A549 (cell line): ENCODE results near the gene ATF5. TPM values are rescaled to one million over a fixed set of nuclear protein-coding genes. Genes with fewer than 3 reads are reported as not detected.

ENCODE experiments used
- ATAC-seq, 2 experiments: fragments of 200-7000 bp in 1 of 2; fragments of >200 bp in 1 of 2; cut with Nextera tagmentation in 1 of 2; cut with Tn5 transposase in 1 of 2; 3 replicates each; pipeline versions ENCODE4 v1.8.0 to v1.9.1; 2018 to 2020; ENCODE audit warnings: mild to moderate bottlenecking in 1 of 2, moderate library complexity in 1 of 2
- CTCF ChIA-PET: fragments of 300-600 bp; sonication (Branson Sonifier 250); formaldehyde crosslinking; extraction: SDS; loops from one replicate; lab custom pipeline; 2021; ENCODE audit warnings: antibody characterized with exemption, inconsistent platforms; lab: Yijun Ruan, JAX
- POLR2A ChIA-PET: fragments of 350-600 bp; formaldehyde crosslinking; extraction: SDS; loops from one replicate; lab custom pipeline; 2021; ENCODE audit warnings: antibody characterized with exemption, inconsistent platforms; lab: Yijun Ruan, JAX
- DNase-seq, 2 experiments: peaks; one replicate each; pipeline versions ENCODE4 v3.0.0 to v3.0.0-alpha.2; 2011 to 2016; ENCODE audit warnings: low read depth in 1 of 2, low spot score in 1 of 2
- FAIRE-seq: peaks from 2 replicates; lab custom pipeline; 2011; peaks lifted over from hg19 to GRCh38; lab: Jason Lieb, UNC
- H3K27ac ChIP-seq, 2 experiments: fragments of >200 bp; sonication (Bioruptor Twin); formaldehyde crosslinking; 3 replicates each; pipeline ENCODE4 v1.5.1; 2016 to 2017
- H3K4me1 ChIP-seq: fragments of >200 bp; sonication (Bioruptor Twin); formaldehyde crosslinking; 3 replicates; pipeline ENCODE4 v1.6.1; 2016
- H3K4me2 ChIP-seq: fragments of >200 bp; sonication (Bioruptor Twin); formaldehyde crosslinking; 3 replicates; pipeline ENCODE4 v1.6.1; 2016
- H3K4me3 ChIP-seq: fragments of >200 bp; sonication (Bioruptor Twin); formaldehyde crosslinking; 3 replicates; pipeline ENCODE4 v1.5.1; 2016
- H3K9me3 ChIP-seq: fragments of >200 bp; sonication (Bioruptor Twin); formaldehyde crosslinking; 3 replicates; pipeline ENCODE4 v1.6.1; 2016
- BHLHE40 ChIP-seq: IDR thresholded peaks from 2 replicates; pipeline ENCODE4 v1.6.1; 2012; ENCODE audit warnings: low read depth, low read length, inconsistent platforms
- EHF ChIP-seq: fragments of 250-450 bp; sonication (Bioruptor Pico); IDR thresholded peaks from 2 replicates; pipeline ENCODE4 v1.5.0; 2020; ENCODE audit warnings: mild to moderate bottlenecking
- ESRRA ChIP-seq: fragments of 150-350 bp; IDR thresholded peaks from 2 replicates; pipeline ENCODE4 v1.6.1; 2014; ENCODE audit warnings: mild to moderate bottlenecking, low read length, borderline replicate concordance
- FOSL2 ChIP-seq, 2 experiments: fragments of 450-650 bp in 1 of 2; fragments of >200 bp in 1 of 2; sonication (Bioruptor Twin) in 1 of 2; formaldehyde crosslinking; IDR thresholded peaks; 2 replicates each; pipeline versions ENCODE4 v1.5.0 to v1.6.1; 2016 to 2020; ENCODE audit warnings: mild to moderate bottlenecking in 1 of 2, moderate library complexity in 1 of 2
- GATA3 ChIP-seq: IDR thresholded peaks from 2 replicates; pipeline ENCODE4 v1.6.1; 2012; ENCODE audit warnings: borderline replicate concordance
- HOXA7 ChIP-seq: fragments of 250-450 bp; sonication (Bioruptor Pico); IDR thresholded peaks from 2 replicates; pipeline ENCODE4 v1.5.0; 2020; ENCODE audit warnings: mild to moderate bottlenecking, moderate library complexity
- JUNB ChIP-seq: fragments of >200 bp; sonication (Bioruptor Twin); formaldehyde crosslinking; IDR thresholded peaks from 2 replicates; pipeline ENCODE4 v1.6.1; 2016
- KDM1A ChIP-seq: fragments of 200-600 bp; sonication (generic); IDR thresholded peaks from 2 replicates; pipeline ENCODE4 v1.6.1; 2016; ENCODE audit warnings: low read depth, mild to moderate bottlenecking
- MAFK ChIP-seq: fragments of 450-650 bp; IDR thresholded peaks from 2 replicates; pipeline ENCODE4 v1.6.1; 2014; ENCODE audit not compliant: partially characterized antibody
- MAZ ChIP-seq: fragments of 150-350 bp; IDR thresholded peaks from 2 replicates; pipeline ENCODE4 v1.6.1; 2014; ENCODE audit warnings: antibody characterized with exemption, low read depth, low read length, borderline replicate concordance
- MYC ChIP-seq: IDR thresholded peaks from 2 replicates; pipeline ENCODE4 v1.6.1; 2012; ENCODE audit warnings: mild to moderate bottlenecking, inconsistent platforms, low read length, improper control_type of control experiment, borderline replicate concordance
- NPAS2 ChIP-seq: fragments of 250-450 bp; sonication (Bioruptor Pico); IDR thresholded peaks from 2 replicates; pipeline ENCODE4 v1.8.0; 2022; ENCODE audit warnings: mild to moderate bottlenecking, moderate library complexity, borderline replicate concordance
- PHF8 ChIP-seq: fragments of 200-600 bp; sonication (generic); IDR thresholded peaks from 2 replicates; pipeline ENCODE4 v1.6.1; 2016; ENCODE audit warnings: low read depth, mild to moderate bottlenecking, antibody characterized with exemption, moderate library complexity, borderline replicate concordance
- POLR2A ChIP-seq: IDR thresholded peaks from 2 replicates; pipeline ENCODE4 v1.6.1; 2012; ENCODE audit warnings: mild to moderate bottlenecking, low read length
- POLR2AphosphoS2 ChIP-seq: conservative IDR thresholded peaks from 2 replicates; pipeline ENCODE4 v1.6.1; 2012; ENCODE audit warnings: low read length, improper control_type of control experiment, inconsistent platforms
- RCOR1 ChIP-seq: fragments of 150-350 bp; IDR thresholded peaks from 2 replicates; pipeline ENCODE4 v1.6.1; 2014; ENCODE audit warnings: antibody characterized with exemption, low read length, low read depth
- TFCP2L1 ChIP-seq: fragments of 250-450 bp; sonication (Bioruptor Pico); IDR thresholded peaks from 2 replicates; pipeline ENCODE4 v1.5.0; 2021; ENCODE audit warnings: mild to moderate bottlenecking
- ZC3H11A ChIP-seq: fragments of 450-650 bp; IDR thresholded peaks from 2 replicates; pipeline ENCODE4 v1.6.1; 2014; ENCODE audit warnings: antibody characterized with exemption, mild to moderate bottlenecking
- ZNF302 ChIP-seq: fragments of 250-450 bp; sonication (Bioruptor Pico); IDR thresholded peaks from 2 replicates; pipeline ENCODE4 v1.9.0; 2021; ENCODE audit warnings: inconsistent platforms, mild to moderate bottlenecking, moderate library complexity
- WGBS: methylation state at CpG from one replicate; pipeline ENCODE4 v1.1.6; 2017; ENCODE audit errors: missing lambda C conversion rate; 5-methylcytosine and 5-hydroxymethylcytosine counted together
- polyA plus RNA-seq, 4 experiments: library from polyadenylated mRNA; depleted of rRNA in 3 of 4; stranded (reverse); fragments of >200 nt; fragmentation: RNase III in 1 of 4; extraction: RNeasy Plus Mini Kit Qiagen cat#74134 plus additional on column Dnase treatment in 1 of 4; gene quantifications; 2 replicates in 3 of 4; 3 replicates in 1 of 4; pipeline ENCODE4 v1.2.3, GENCODE V29; 2011 to 2017
- TF ChIP-seq, protein P1 (sequence below): fragments of 250-450 bp; sonication (Bioruptor Pico); IDR thresholded peaks from 2 replicates; pipeline ENCODE4 v1.5.0; 2021; ENCODE audit warnings: mild to moderate bottlenecking, moderate library complexity, borderline replicate concordance
- TF ChIP-seq, protein P2 (sequence below): fragments of >200 bp; sonication (Bioruptor Twin); formaldehyde crosslinking; IDR thresholded peaks from 3 replicates; pipeline ENCODE4 v1.6.1; 2016
- TF ChIP-seq, protein P3 (sequence below): fragments of 150-350 bp; IDR thresholded peaks from 2 replicates; pipeline ENCODE4 v1.6.1; 2014; ENCODE audit warnings: low read depth, mild to moderate bottlenecking, low read length
- TF ChIP-seq, protein P4 (sequence below): IDR thresholded peaks from 2 replicates; pipeline ENCODE4 v1.6.1; 2012
- TF ChIP-seq, protein P5 (sequence below): fragments of 250-450 bp; sonication (Bioruptor Pico); IDR thresholded peaks from 2 replicates; pipeline ENCODE4 v1.5.0; 2020; ENCODE audit warnings: low read depth, mild to moderate bottlenecking, moderate library complexity

Gene ATF5
- polyA plus RNA-seq, 2 of the 4 experiments (the other 2 are of a cell fraction) = 12.9 to 42.8 TPM

DNA sequence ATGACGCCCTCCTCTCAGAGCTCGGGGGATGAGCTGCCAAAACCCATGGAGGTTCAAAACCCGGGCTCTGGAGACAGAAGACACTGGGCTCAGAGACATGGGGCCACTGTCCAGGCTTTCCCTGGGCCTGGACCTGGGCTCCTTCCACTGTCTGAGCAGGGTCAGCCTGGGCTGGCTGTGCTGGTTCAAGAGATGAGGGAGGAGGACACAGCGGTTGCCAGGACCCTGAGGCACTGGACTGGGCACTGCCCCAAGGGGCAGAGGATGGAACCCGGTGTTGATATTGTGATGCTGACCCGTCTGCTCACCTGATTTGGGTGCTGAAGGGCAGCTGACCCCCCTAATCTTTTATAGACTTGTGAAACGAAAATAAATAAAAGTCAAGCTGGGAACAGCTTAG is 46.0 kb downstream of the ATF5 start:
- POLR2A ChIA-PET = no interaction called here
- 66% methylated on average over 7 of the region's 7 CpGs for WGBS
- Histone ChIP-seq H3K9me3 (no peaks in the 10 kb centered on the region), H3K27ac (no peak overlapping the region), H3K4me2 (no peak overlapping the region), H3K4me3 (no peak overlapping the region), H3K4me1 (no peaks in the 10 kb centered on the region)
- DNase-seq (no peak), ATAC-seq (no peak), FAIRE-seq (no peak)
- CTCF ChIA-PET = interaction anchor here (1.2 to 6.8 kb wide), 4 partner anchors 12 to 172 kb away, joined by 3 to 43 read pairs (median 14); no protein-coding TSS in a partner anchor
- TF ChIP-seq PHF8 = no peak
- no peak for TF ChIP-seq KDM1A
- no peak for TF ChIP-seq MAFK
- TF ChIP-seq FOSL2 (IDR thresholded peaks at IDR 0.05) = no peak
- TF ChIP-seq FOSL2 (CRISPR knock-in tag; IDR thresholded peaks at IDR 0.05) = no peak
- TF ChIP-seq MAZ = no peak
- TF ChIP-seq TFCP2L1 (CRISPR knock-in tag) = no peak
- no peak for TF ChIP-seq ZNF302
- TF ChIP-seq POLR2AphosphoS2 = no peak
- TF ChIP-seq, all 56 proteins: peak for 0

DNA sequence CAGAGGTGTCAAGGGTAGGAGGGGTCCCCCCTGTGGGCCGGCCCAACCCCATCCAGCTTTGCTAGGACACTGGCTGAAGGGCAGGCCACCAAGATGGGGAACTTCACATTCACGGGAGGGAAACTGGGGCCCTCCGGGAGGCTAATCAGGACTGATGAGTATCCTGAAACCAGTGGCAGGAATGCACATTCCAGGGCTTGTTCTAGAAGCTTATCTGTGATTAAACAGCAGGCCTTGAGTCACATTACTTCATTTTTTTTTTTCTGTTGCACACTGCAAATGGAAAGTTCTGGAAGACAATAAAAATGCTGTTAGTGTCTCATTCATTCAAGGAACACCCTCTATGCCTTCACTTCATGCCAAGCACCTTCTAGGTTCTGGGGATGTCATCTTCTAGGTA is 47.5 kb downstream of the ATF5 start:
- ATAC-seq (no peak), FAIRE-seq (no peak)
- no peak overlapping the region for H3K4me3 ChIP-seq
- WGBS = 73% methylated on average over 3 of the region's 3 CpGs
- H3K27ac ChIP-seq = no peak overlapping the region
- no peak overlapping the region for H3K4me2 ChIP-seq
- no peaks in the 10 kb centered on the region for H3K9me3 ChIP-seq
- CTCF ChIA-PET = interaction anchor here (0.6 to 6.8 kb wide), 8 partner anchors 10 to 173 kb away, joined by 3 to 43 read pairs (median 4); partner anchors contain the start of gene NUP62
- POLR2A ChIA-PET = no interaction called here
- TF ChIP-seq NPAS2 (no peak), JUNB (no peak), MYC (no peak), RCOR1 (no peak), EHF (no peak), ESRRA (no peak), POLR2A (no peak), ZC3H11A (no peak), MAZ (no peak), GATA3 (no peak), HOXA7 (CRISPR knock-in tag) (no peak), BHLHE40 (no peak), KDM1A (no peak)
- TF ChIP-seq, protein P1, sequence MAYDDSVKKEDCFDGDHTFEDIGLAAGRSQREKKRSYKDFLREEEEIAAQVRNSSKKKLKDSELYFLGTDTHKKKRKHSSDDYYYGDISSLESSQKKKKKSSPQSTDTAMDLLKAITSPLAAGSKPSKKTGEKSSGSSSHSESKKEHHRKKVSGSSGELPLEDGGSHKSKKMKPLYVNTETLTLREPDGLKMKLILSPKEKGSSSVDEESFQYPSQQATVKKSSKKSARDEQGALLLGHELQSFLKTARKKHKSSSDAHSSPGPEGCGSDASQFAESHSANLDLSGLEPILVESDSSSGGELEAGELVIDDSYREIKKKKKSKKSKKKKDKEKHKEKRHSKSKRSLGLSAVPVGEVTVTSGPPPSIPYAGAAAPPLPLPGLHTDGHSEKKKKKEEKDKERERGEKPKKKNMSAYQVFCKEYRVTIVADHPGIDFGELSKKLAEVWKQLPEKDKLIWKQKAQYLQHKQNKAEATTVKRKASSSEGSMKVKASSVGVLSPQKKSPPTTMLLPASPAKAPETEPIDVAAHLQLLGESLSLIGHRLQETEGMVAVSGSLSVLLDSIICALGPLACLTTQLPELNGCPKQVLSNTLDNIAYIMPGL (CRISPR knock-in tag) = no peak
- TF ChIP-seq, protein P2, sequence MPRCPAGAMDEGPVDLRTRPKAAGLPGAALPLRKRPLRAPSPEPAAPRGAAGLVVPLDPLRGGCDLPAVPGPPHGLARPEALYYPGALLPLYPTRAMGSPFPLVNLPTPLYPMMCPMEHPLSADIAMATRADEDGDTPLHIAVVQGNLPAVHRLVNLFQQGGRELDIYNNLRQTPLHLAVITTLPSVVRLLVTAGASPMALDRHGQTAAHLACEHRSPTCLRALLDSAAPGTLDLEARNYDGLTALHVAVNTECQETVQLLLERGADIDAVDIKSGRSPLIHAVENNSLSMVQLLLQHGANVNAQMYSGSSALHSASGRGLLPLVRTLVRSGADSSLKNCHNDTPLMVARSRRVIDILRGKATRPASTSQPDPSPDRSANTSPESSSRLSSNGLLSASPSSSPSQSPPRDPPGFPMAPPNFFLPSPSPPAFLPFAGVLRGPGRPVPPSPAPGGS = no peak
- TF ChIP-seq, all 56 proteins: peak for 0
- no peaks in the 10 kb centered on the region for H3K4me1 ChIP-seq
- DNase-seq = no peak

DNA sequence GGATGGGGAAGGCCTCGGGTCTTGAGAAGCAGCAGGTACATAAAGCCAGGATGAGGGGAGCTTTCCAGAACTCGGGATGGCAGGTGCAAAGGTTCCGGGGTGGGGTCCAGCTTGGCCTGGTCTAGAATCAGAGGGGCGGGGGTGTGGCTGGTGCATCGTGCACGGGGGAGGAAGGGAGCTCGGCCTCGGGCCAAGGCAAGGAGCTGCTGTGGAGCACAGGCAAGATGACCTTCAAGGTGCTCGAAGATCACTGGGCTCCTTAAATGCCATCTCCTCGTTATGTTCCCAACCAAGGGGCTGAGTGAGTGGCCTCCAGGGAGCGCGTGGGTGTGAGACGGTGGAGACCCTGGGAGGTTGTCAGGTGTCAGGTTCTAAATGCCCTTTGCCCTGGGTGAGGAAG is 48.1 kb downstream of the ATF5 start:
- no peak for ATAC-seq
- no peak for TF ChIP-seq BHLHE40
- TF ChIP-seq, protein P3, sequence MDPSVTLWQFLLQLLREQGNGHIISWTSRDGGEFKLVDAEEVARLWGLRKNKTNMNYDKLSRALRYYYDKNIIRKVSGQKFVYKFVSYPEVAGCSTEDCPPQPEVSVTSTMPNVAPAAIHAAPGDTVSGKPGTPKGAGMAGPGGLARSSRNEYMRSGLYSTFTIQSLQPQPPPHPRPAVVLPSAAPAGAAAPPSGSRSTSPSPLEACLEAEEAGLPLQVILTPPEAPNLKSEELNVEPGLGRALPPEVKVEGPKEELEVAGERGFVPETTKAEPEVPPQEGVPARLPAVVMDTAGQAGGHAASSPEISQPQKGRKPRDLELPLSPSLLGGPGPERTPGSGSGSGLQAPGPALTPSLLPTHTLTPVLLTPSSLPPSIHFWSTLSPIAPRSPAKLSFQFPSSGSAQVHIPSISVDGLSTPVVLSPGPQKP = no peak
- TF ChIP-seq, protein P4, sequence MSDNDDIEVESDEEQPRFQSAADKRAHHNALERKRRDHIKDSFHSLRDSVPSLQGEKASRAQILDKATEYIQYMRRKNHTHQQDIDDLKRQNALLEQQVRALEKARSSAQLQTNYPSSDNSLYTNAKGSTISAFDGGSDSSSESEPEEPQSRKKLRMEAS = no peak
- TF ChIP-seq, protein P5, sequence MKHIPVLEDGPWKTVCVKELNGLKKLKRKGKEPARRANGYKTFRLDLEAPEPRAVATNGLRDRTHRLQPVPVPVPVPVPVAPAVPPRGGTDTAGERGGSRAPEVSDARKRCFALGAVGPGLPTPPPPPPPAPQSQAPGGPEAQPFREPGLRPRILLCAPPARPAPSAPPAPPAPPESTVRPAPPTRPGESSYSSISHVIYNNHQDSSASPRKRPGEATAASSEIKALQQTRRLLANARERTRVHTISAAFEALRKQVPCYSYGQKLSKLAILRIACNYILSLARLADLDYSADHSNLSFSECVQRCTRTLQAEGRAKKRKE (CRISPR knock-in tag) = no peak
- Histone ChIP-seq H3K27ac (no peak overlapping the region), H3K4me3 (no peak overlapping the region), H3K4me1 (no peaks in the 10 kb centered on the region), H3K9me3 (no peaks in the 10 kb centered on the region), H3K4me2 (no peak overlapping the region)
- WGBS = 83% methylated on average over 12 of the region's 13 CpGs
- ChIA-PET CTCF (interaction anchor here (0.6 to 6.8 kb wide), 6 partner anchors 10 to 172 kb away, joined by 3 to 43 read pairs (median 4); partner anchors contain the start of gene NUP62), POLR2A (no interaction called here)
- DNase-seq = no peak
- no peak for FAIRE-seq
